Measurements from ENCODE around the gene MTMR12. TPM values are rescaled to one million over a fixed set of nuclear protein-coding genes. Genes with fewer than 3 reads are reported as not detected.

MTMR12 gene, protein sequence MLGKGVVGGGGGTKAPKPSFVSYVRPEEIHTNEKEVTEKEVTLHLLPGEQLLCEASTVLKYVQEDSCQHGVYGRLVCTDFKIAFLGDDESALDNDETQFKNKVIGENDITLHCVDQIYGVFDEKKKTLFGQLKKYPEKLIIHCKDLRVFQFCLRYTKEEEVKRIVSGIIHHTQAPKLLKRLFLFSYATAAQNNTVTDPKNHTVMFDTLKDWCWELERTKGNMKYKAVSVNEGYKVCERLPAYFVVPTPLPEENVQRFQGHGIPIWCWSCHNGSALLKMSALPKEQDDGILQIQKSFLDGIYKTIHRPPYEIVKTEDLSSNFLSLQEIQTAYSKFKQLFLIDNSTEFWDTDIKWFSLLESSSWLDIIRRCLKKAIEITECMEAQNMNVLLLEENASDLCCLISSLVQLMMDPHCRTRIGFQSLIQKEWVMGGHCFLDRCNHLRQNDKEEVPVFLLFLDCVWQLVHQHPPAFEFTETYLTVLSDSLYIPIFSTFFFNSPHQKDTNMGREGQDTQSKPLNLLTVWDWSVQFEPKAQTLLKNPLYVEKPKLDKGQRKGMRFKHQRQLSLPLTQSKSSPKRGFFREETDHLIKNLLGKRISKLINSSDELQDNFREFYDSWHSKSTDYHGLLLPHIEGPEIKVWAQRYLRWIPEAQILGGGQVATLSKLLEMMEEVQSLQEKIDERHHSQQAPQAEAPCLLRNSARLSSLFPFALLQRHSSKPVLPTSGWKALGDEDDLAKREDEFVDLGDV
- total RNA-seq (10 to 100 TPM; 19.0 to 28.2 (median 24.0) TPM), polyA plus RNA-seq (10 to 100 TPM; 12.4 to 17.2 TPM), total RNA-seq (40.2 reads per million, percentile 66 among the genes with 10 or more reads in this experiment)

DNA sequence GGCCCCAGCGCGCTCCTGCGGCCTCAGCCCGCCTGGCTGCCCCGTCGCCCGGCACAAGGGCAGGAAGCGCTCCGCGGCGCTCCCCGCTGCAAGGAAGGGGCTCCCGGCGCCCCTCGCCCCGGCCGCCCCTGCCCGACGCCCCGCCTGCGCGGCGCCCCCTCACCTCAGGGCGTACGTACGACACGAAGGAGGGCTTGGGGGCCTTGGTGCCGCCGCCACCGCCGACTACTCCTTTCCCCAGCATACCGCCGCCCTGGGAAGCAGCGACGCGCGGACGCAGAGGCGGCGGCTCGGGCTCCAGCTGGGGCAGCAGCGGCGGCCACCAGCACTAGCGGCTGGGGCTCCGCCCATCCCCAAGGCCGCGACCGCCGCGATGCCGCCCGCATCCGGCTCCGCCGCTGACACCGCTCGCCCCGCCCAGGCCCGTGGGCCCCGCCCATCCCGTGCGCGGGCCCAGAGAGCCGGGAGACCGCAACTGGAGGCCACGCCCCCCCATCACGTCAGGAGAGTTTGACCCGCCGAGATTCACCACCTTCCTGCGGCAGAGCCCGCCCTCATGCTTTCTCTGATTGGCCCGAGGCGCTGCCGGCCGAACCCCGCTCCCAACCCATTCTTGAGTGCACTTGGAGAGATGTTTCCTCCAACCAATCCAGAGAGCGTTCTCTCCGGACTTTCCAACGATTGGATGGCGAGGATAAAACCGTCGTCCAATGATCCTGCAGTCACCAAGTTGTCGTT, at the start of gene MTMR12:
Gene MTMR12, minus strand, starts transcription at position 345 of the 738 bp plus-strand sequence. Its CDS starts 101 bp downstream, at position 244.
- Mint-ChIP-seq H3K4me3 (peak within 1 kb of the TSS; percentile 89 to 98 (median 92)), H3K4me1 (peaks cover 30 to 44% (median 38%) of the 10 kb centered on the region in 7 donors), H3K27ac (peak within 1 kb of the TSS; percentile 88 to 98 (median 95)), H3K9me3 (peaks cover 0 to 5% (median 0%) of the 10 kb centered on the region in 11 donors), H3K36me3 (peaks cover 0 to 22% (median 0%) of the 10 kb centered on the region in 5 donors), H3K27me3 (no peaks in the 10 kb centered on the region)
- ATAC-seq (peak; percentile 96), DNase-seq (peak; percentile 99 to 100 (median 100))
- intact Hi-C loops (cut with micrococcal nuclease): loop anchor here (1.0 to 5.0 kb wide), 15 partner anchors 17 to 1696 kb away; partner anchors contain the start of genes AMACR (in 2 of the 2), C5orf22 (in 2 of the 2), DROSHA (in 2 of the 2) and GOLPH3 (in 2 of the 2)
- Histone ChIP-seq H3K4me1 (ENCODE audit: control insufficient read depth in 2 of 2, insufficient read depth in 2 of 2, low read length in 2 of 2) (peaks cover 9 to 14% of the 10 kb centered on the region in 2 donors), H3K27ac (ENCODE audit: low read depth, low read length) (peak within 1 kb of the TSS; percentile 79), H3K36me3 (ENCODE audit: control insufficient read depth in 2 of 3, insufficient read depth in 3 of 3, low read length in 3 of 3) (no peaks in the 10 kb centered on the region), H3K9me3 (ENCODE audit: control insufficient read depth in 2 of 3, low read length in 3 of 3) (no peaks in the 10 kb centered on the region), H3K4me3 (ENCODE audit: low read length) (peak within 1 kb of the TSS; percentile 72), H3K27me3 (ENCODE audit: control insufficient read depth in 2 of 2, insufficient read depth in 2 of 2, low read length in 2 of 2) (no peaks in the 10 kb centered on the region)
- ChIA-PET POLR2A (interaction anchor here (0.6 to 2.8 kb wide), 5 partner anchors 16 to 141 kb away, joined by 3 to 11 read pairs (median 3); partner anchors contain the start of gene GOLPH3), CTCF (interaction anchor here (0.7 kb wide), 1 partner anchor 792 kb away, joined by 3 read pairs; no protein-coding TSS in a partner anchor)

DNA sequence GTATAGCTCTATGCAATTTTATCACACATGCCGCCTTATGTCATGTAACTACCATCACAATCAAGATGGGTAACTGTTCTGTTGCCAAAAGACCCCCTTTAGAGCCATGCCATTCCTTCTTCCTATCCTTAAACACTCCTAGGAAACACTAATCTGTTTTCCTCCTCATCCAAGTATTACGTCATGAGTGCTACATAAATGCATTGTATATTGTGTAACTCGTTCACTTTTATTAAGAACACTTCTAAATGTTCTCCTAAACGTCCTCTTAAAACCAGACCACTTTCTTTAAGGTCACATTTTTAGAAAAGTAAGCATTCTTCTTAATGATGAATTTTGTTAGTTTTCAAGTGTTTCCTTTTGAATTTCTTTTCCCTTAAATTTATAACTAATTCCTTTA, 49.8 kb upstream of the MTMR12 start:
- Mint-ChIP-seq H3K4me1 (no peaks in the 10 kb centered on the region), H3K9me3 (no peaks in the 10 kb centered on the region), H3K36me3 (peaks cover 7 to 30% (median 15%) of the 10 kb centered on the region in 5 donors), H3K27ac (no peak overlapping the region), H3K4me3 (no peak overlapping the region), H3K27me3 (no peaks in the 10 kb centered on the region)
- ChIA-PET POLR2A (no interaction called here), CTCF (no interaction called here)
- DNase-seq (no peak), ATAC-seq (no peak)
- no peaks in the 10 kb centered on the region for H3K4me1 ChIP-seq (ENCODE audit: control insufficient read depth in 2 of 2, insufficient read depth in 2 of 2, low read length in 2 of 2)
- no peak overlapping the region for H3K4me3 ChIP-seq (ENCODE audit: low read length)
- H3K27ac ChIP-seq (ENCODE audit: low read depth, low read length): no peak overlapping the region
- intact Hi-C loops (cut with micrococcal nuclease): no loop called here
- H3K36me3 ChIP-seq (ENCODE audit: control insufficient read depth in 2 of 3, insufficient read depth in 3 of 3, low read length in 3 of 3): peaks cover 0 to 38% (median 8%) of the 10 kb centered on the region in 3 experiments
- no peaks in the 10 kb centered on the region for H3K27me3 ChIP-seq (ENCODE audit: control insufficient read depth in 2 of 2, insufficient read depth in 2 of 2, low read length in 2 of 2)
- H3K9me3 ChIP-seq (ENCODE audit: control insufficient read depth in 2 of 3, low read length in 3 of 3): no peaks in the 10 kb centered on the region

DNA sequence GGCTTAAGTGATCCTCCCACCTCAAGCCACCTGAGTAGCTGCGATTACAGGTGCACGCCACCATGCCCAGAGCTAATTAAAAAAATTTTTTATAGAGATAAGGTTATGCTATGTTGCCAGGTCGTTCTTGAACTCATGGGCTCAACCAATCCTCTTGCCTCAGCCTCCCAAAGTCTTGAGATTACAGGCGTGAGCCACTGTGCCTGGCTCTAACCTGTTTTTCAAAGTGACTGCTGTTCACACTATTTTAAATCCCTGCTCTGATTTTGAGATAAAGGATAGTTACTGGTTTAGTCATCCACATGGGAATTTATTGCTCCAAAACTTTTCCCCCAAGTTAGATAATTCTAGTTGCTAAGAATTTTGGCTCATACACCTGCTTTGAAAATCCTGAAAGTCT, 48.2 kb upstream of the MTMR12 start:
- ChIA-PET POLR2A (no interaction called here), CTCF (no interaction called here)
- Histone ChIP-seq H3K27me3 (ENCODE audit: control insufficient read depth in 2 of 2, insufficient read depth in 2 of 2, low read length in 2 of 2) (no peaks in the 10 kb centered on the region), H3K27ac (ENCODE audit: low read depth, low read length) (no peak overlapping the region), H3K9me3 (ENCODE audit: control insufficient read depth in 2 of 3, low read length in 3 of 3) (no peaks in the 10 kb centered on the region), H3K36me3 (ENCODE audit: control insufficient read depth in 2 of 3, insufficient read depth in 3 of 3, low read length in 3 of 3) (peaks cover 0 to 47% (median 13%) of the 10 kb centered on the region in 3 experiments), H3K4me3 (ENCODE audit: low read length) (no peak overlapping the region), H3K4me1 (ENCODE audit: control insufficient read depth in 2 of 2, insufficient read depth in 2 of 2, low read length in 2 of 2) (no peaks in the 10 kb centered on the region)
- Mint-ChIP-seq H3K9me3 (no peaks in the 10 kb centered on the region), H3K4me1 (no peaks in the 10 kb centered on the region), H3K27ac (peak overlapping the region in 2 of 9 donors; percentile 4 to 51), H3K27me3 (no peaks in the 10 kb centered on the region), H3K36me3 (peaks cover 7 to 34% (median 14%) of the 10 kb centered on the region in 5 donors), H3K4me3 (no peak overlapping the region)
- intact Hi-C loops (cut with micrococcal nuclease): no loop called here
- DNase-seq: no peak
- no peak for ATAC-seq

DNA sequence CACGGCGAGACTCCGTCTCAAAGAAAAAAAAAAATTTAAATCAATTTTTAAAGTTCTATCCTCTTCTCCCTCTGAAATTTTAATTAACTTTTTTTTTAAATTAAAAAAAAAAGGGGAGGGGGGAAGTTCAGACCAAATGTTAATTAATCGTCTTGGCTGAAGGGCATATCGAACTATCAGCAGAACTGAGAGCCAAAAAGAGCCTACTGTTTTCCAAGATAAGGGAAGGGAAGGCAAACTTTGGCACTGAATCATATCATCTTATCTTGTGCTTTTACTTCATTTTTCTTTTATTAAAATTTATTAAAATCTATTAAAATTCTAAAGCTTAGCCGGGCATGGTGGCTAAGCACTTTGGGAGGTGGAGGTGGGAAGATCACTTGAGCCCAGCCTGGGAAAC, 45.9 kb upstream of the MTMR12 start:
- H3K27ac ChIP-seq (ENCODE audit: low read depth, low read length): no peak overlapping the region
- H3K36me3 ChIP-seq (ENCODE audit: control insufficient read depth in 2 of 3, insufficient read depth in 3 of 3, low read length in 3 of 3): peaks cover 0 to 54% (median 14%) of the 10 kb centered on the region in 3 experiments
- ATAC-seq (no peak), DNase-seq (no peak)
- Mint-ChIP-seq H3K36me3 (peaks cover 14 to 51% (median 18%) of the 10 kb centered on the region in 5 donors), H3K27me3 (no peaks in the 10 kb centered on the region), H3K4me1 (no peaks in the 10 kb centered on the region), H3K4me3 (no peak overlapping the region), H3K27ac (no peak overlapping the region), H3K9me3 (no peaks in the 10 kb centered on the region)
- H3K27me3 ChIP-seq (ENCODE audit: control insufficient read depth in 2 of 2, insufficient read depth in 2 of 2, low read length in 2 of 2): no peaks in the 10 kb centered on the region
- intact Hi-C loops (cut with micrococcal nuclease): no loop called here
- ChIA-PET CTCF (no interaction called here), POLR2A (no interaction called here)
- no peak overlapping the region for H3K4me3 ChIP-seq (ENCODE audit: low read length)
- H3K9me3 ChIP-seq (ENCODE audit: control insufficient read depth in 2 of 3, low read length in 3 of 3): no peaks in the 10 kb centered on the region
- H3K4me1 ChIP-seq (ENCODE audit: control insufficient read depth in 2 of 2, insufficient read depth in 2 of 2, low read length in 2 of 2): no peaks in the 10 kb centered on the region

DNA sequence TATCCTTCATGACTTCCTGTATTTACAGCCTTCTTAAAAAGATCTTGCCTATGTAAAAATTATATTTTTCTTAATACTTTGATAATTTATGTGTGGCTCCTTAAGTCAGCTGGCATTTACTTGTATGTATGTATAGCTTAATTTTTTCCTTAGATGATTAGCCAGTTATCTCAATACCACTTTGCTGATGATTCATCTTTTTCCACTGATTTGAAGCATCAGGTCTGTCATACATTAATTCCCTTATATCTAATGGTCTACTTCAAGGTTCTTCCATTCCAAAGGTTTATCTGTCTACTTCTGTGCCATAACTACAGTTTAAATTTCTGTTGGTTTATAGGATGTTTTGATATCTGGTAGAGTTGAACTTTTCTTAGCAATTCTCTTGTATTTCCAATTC, 44.9 kb upstream of the MTMR12 start:
- Mint-ChIP-seq H3K36me3 (peaks cover 7 to 48% (median 16%) of the 10 kb centered on the region in 5 donors), H3K9me3 (no peaks in the 10 kb centered on the region), H3K4me3 (no peak overlapping the region), H3K4me1 (no peaks in the 10 kb centered on the region), H3K27me3 (no peaks in the 10 kb centered on the region), H3K27ac (no peak overlapping the region)
- no peaks in the 10 kb centered on the region for H3K27me3 ChIP-seq (ENCODE audit: control insufficient read depth in 2 of 2, insufficient read depth in 2 of 2, low read length in 2 of 2)
- ChIA-PET POLR2A (no interaction called here), CTCF (no interaction called here)
- ATAC-seq: no peak
- peaks cover 0 to 51% (median 14%) of the 10 kb centered on the region in 3 experiments for H3K36me3 ChIP-seq (ENCODE audit: control insufficient read depth in 2 of 3, insufficient read depth in 3 of 3, low read length in 3 of 3)
- H3K4me1 ChIP-seq (ENCODE audit: control insufficient read depth in 2 of 2, insufficient read depth in 2 of 2, low read length in 2 of 2): no peaks in the 10 kb centered on the region
- DNase-seq: no peak
- no peaks in the 10 kb centered on the region for H3K9me3 ChIP-seq (ENCODE audit: control insufficient read depth in 2 of 3, low read length in 3 of 3)
- no peak overlapping the region for H3K4me3 ChIP-seq (ENCODE audit: low read length)
- intact Hi-C loops (cut with micrococcal nuclease): no loop called here
- H3K27ac ChIP-seq (ENCODE audit: low read depth, low read length): no peak overlapping the region

DNA sequence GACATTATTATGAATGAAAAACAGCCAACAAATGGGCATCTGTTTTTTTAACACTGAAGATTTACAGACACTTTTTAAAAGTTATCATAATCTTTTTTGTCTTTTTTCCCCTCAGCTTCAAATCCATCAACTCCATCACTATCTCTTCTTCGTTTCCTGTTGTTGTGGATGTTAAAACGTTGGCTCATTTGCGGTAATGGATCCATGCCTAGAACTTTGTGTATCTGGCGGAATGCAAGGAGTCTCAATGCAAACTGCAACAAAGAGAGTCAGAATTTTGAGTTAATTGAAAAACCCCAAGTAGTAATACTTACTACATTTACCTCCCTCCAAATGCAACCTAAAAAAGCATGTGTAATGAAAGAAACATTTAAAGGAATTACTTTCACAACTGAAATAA, 42.9 kb upstream of the MTMR12 start:
- CTCF ChIA-PET: no interaction called here
- no peaks in the 10 kb centered on the region for H3K27me3 Mint-ChIP-seq

More for the DNA sequence above, 42.9 kb upstream of the MTMR12 start:
- Histone ChIP-seq H3K4me3 (ENCODE audit: low read length) (no peak overlapping the region), H3K9me3 (ENCODE audit: control insufficient read depth in 2 of 3, low read length in 3 of 3) (no peaks in the 10 kb centered on the region), H3K36me3 (ENCODE audit: control insufficient read depth in 2 of 3, insufficient read depth in 3 of 3, low read length in 3 of 3) (peaks cover 0 to 40% (median 10%) of the 10 kb centered on the region in 3 experiments), H3K27ac (ENCODE audit: low read depth, low read length) (no peak overlapping the region), H3K27me3 (ENCODE audit: control insufficient read depth in 2 of 2, insufficient read depth in 2 of 2, low read length in 2 of 2) (no peaks in the 10 kb centered on the region), H3K4me1 (ENCODE audit: control insufficient read depth in 2 of 2, insufficient read depth in 2 of 2, low read length in 2 of 2) (no peaks in the 10 kb centered on the region)
- no peaks in the 10 kb centered on the region for H3K9me3 Mint-ChIP-seq
- H3K36me3 Mint-ChIP-seq: peaks cover 0 to 41% (median 11%) of the 10 kb centered on the region in 5 donors
- POLR2A ChIA-PET: interaction anchor here (0.6 kb wide), 1 partner anchor 196 kb away, joined by 4 read pairs; no protein-coding TSS in a partner anchor
- intact Hi-C loops (cut with micrococcal nuclease): no loop called here
- H3K27ac Mint-ChIP-seq: no peak overlapping the region
- DNase-seq: no peak
- no peaks in the 10 kb centered on the region for H3K4me1 Mint-ChIP-seq
- no peak for ATAC-seq
- no peak overlapping the region for H3K4me3 Mint-ChIP-seq
